Measurements from ENCODE around the gene FBN1.
A peak's percentile ranks its signal among the peaks of the same experiment; 100 is the strongest.

Gene FBN1

DNA sequence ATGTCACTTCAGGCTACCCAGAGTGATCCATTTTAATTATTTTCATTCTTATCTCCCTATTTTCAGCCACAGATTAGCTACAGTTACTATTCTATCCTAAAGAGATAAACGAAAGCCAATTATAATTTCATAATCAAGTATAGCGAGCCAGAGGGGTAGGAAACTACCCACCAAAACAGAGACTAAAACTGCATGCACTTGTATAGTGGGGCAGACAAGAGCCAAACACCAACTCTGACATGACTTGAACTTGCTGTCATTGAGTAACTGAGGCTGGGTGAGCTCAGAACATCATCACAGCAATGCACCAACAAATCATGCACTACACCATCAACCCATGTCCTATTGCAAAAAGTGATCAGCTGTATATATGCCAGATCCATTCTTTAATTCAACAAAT lies 64.8 kb downstream of the FBN1 start:
- DNase-seq (ENCODE audit: low spot score) = no peak

DNA sequence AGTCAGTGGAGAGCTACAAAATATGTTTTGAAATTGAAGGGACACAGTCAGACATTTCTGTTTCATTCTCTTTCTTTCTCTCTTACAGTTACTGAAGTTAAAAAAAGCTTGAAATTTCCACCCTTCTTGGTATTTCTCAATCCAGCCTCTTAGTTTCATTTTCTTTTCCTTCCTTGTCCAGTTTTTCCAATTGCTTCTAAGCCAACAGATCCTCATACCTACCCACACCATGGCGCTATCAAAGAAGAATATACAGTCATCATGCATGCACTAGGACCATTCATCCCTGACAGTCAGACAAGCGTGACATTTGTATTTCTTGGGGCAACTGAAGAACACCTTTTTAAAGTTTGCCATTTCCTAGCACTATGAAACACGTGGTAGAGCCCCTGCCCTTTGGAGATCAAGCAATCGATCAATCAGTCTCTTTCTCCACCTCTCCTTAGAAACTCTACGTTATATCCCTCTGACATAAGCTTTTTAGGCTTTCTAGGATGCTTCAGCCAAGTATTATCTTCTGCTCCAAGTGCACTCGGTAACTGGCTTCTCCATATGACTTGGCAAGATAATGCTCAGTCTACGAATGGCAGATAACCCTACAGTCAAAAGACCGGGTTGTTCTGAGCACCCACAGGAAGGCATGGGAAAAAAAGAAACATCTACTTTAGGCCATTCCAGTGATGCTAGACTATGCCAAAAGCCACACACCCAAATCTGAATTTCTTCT lies 65.4 kb downstream of the FBN1 start:
- no peak for DNase-seq (ENCODE audit: low spot score)

DNA sequence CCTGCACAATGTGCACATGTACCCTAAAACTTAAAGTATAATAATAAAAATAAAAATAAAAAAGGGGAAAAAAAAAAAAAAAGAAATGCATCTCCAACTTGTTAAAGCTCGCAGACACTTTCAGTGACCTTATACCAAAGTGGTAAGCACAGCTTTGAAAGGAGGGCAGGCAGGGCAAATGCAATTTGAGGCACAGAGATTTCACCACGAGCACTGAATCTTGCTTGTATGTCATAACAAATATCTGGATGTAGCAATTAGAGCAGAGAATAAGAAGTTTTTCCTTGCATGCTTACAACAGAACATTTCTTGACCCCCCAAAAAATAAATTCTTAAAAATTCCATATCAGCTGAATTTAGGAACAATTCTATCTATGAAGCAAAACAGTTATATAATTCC lies 66.5 kb downstream of the FBN1 start:
- DNase-seq (ENCODE audit: low spot score) = no peak

DNA sequence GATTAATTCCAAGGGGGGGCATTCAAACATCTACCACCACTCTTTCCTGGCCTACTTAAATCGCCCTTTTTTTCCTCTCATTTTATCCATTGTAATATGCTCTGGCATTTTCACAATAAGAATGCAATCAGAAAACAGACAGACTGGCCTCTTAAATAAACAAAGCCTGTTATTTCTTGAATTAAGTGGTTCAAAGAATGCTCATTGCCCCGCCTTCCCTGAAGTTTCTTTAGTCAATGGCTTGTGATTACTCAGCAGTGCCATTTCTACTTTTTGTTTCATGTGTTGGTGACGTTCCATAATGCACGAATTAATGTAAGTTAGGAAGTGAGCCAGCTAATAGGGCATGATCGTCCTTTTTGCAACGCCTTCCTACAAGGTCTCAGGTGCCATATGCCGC lies 68.0 kb downstream of the FBN1 start:
- no peak for DNase-seq (ENCODE audit: low spot score)

DNA sequence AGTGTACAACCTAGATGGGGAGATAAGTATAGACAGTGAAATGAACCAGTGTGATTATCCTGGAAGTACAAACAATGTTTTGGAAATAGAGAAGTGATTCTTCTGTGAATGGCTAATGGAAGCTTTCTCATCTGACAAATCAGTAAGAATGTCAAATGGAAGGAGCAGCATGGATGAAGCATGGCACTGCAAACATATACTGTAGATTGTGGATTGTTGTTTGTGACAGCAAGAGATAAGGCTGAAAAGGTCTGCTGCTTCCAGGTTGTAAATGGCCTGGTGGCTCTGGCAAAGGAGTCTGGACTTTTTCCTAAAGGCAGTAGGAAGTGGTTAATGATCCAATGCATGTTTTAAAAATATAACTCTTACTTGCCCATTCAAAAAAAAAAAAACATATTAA lies 71.3 kb downstream of the FBN1 start:
- DNase-seq (ENCODE audit: low spot score) = no peak

DNA sequence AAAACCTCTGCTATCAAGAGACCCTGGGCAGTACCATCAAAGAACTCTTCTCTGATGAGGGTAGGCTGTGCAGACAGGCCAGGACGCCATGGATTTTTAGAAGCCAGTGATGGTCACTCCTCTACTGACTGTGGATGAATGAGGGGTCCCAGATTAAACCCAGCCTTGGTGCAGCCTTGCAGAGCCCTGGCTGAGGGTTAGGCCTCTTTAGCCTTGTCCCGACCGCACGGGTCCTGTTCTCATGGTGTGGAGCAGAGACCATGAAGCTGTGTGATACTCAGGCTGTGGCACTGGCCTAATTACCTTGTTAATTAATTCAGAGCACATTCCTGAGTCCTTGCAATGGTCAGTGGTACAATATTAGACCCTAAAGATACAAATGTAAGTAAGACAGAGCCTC lies 71.7 kb downstream of the FBN1 start:
- DNase-seq (ENCODE audit: low spot score) = no peak

DNA sequence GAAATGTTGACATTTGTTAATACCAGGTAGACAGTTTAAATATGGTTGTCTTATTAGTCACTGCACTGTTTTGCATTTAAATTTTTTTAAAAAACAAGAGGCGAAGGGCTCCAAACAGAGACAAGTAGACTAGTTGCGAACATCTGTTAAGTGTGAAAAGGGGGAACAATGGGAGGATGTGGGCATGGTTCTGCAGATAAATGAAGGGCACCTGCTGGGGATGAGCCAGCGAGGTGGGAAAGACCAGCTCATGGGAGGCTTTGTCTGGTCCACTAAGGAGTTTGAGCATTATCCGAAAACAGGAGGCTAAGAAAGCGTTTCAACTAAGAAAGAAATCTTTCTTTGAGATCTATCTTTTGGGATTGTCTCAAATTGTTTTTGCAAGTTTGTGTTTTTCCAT lies 72.7 kb downstream of the FBN1 start:
- no peak for DNase-seq (ENCODE audit: low spot score)

DNA sequence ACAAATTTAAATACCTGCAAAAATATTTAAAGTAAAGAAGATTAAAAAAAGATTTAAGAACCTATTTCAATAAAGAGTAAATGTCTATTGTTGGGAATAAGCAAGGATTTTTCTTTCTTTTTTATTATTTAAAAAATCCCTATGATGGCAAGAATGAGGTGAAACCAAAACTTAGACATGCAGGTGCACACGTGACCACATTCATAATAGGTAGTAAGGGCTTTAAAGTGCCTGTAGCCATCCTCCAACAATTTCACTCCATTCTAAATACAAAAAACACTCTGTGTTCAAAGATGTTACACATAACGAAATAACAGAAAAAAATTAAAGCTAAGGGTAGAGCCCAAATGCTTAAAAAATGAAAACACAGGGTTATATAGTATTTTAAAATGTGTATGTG lies 74.0 kb downstream of the FBN1 start:
- no peak for DNase-seq (ENCODE audit: low spot score)

DNA sequence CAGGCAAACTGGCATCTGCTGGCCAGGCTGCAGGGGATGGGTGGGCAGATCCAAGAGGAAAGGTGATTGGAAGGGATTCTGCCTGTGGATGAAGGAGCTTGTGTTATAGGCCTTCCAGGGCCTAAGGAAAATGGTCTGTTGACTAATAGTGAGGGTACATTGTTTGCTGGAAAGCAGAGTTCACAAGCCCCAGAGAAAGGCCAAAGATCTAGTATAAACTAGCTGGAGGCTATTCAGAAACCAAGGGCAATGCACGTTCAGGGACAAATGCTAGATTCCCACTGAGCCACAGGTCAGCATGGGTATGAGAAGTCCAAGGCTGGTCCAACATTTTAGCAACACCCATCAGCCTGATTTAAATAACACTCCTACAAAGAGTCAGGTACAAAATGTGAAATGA lies 74.7 kb downstream of the FBN1 start:
- DNase-seq (ENCODE audit: low spot score) = no peak

DNA sequence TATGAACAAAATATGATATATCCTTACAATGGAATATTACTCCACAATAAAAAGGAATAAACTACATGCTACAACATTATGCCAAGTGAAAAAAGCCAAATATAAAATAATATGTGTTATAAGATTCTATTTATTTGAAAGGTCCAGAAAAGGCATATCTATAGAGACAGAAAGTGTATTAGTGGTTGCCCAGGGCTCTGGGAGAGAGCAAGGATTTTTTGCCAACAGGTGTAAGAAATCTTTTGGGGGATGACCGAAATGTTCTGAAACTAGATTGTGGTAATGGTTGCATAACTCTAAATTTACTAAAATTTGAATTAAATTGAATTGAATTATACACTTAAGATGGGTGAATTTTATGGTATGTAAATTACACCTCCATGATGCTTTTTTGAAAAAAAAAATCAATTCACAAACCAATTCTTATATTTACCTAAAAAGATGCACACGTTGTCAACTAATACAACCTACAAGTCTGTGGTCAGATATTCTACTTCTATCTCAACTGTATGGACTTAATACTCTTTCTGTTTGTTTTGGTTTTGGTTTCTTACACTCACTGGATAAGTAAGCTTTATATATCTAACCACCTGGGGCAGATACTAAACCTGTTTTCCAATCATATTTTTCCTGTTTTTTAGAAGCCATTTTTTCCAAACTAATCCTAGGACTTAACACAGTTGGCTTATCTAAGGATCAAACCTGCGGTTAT lies 75.8 kb downstream of the FBN1 start:
- DNase-seq (ENCODE audit: low spot score) = no peak

DNA sequence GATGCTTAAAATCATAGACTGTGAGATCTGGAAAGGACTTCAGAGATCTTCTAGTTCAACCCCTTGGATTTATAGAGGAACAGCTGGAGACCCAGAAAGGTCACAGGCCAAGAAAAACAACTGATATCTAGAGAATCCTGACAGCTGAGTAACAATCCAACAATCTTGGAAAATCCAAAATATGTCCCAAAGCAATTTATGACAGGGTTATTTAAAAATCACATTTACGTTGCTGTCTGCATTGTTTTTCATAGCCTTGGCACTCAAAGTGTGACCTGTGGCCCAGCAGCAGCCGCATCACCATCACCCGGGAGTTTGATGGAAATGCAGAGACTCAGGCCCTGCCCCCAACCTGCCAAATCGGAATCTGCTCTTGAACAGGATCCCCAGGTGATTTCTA lies 78.8 kb downstream of the FBN1 start:
- no peak for DNase-seq (ENCODE audit: low spot score)

DNA sequence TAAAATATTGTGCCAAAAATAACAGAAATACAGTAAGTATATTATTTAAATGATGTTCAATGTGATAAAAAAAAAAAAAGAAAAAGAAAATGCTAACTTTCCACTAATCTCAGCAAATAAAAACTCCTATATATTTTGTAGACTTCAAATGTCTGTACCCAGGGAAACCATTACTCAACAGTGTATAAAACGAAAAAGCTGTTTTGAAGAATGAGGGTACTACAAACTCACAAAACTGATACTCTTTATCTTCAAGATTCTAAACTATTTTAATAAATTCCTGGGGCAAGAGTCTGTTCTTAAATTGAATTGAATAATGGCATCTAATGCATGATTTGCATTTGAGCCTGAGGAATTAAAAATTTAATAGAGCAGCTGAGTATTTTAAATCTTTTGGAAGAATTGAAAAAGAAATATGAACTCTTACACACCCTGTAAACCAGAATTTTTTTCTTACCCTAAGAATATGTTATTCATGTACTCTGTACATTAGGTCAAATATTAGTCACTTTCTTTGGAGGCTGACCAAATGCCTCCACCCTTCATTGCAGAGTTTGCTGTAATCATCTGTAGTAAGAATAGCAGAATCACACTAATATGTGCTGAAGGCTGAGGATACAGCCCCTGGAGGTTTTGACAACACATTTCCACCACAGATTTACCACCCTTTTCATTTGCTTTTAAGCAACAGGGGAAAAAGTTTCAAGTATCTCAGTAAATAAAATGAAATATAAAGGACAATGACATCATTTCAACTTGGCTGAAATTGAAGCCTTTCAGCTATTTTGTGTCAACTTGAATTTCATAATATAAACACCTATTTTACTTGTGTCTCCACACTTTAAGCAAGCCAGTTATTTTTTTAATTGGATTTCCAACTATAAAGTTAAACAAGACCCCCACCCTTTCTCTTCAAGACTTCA lies 79.7 kb downstream of the FBN1 start:
- peak; percentile 30 for DNase-seq (ENCODE audit: low spot score)

DNA sequence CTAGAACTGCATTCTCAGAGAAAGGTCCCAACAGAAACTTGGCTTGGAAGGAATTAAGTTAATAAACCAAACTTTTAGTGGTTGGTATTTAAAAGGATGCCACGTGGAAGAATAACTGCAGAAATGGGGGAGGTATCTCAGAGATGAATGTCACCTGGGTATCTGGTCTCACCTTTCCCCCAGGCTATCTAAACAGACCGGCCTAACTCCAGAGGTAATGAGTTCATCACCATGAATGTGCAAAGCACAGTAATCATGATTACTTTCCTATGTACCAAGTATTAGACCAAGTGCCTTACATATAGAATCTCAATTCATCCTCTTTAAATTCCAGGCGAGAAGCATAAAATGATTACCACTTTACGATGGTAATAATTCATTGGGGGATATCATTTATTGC lies 80.8 kb downstream of the FBN1 start:
- no peak for DNase-seq (ENCODE audit: low spot score)

DNA sequence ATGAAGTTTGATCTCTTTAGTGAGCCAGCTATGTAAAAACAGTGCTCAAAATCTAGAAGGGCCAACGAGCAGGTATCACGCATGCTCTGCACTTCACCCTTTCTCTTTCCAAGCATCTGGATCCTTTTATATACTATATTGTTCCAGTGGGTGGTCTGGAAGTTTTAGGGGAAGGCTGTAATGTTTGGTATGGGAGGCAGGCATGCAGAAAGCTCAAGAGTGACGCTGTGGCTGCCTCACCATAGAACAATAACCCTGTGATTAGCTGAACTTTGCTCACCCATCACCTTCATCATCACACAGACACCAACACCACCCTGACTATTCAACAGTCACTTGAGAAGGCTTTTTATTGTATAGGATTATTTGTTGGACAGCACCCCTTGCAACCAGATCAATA lies 81.6 kb downstream of the FBN1 start:
- no peak for DNase-seq (ENCODE audit: low spot score)

DNA sequence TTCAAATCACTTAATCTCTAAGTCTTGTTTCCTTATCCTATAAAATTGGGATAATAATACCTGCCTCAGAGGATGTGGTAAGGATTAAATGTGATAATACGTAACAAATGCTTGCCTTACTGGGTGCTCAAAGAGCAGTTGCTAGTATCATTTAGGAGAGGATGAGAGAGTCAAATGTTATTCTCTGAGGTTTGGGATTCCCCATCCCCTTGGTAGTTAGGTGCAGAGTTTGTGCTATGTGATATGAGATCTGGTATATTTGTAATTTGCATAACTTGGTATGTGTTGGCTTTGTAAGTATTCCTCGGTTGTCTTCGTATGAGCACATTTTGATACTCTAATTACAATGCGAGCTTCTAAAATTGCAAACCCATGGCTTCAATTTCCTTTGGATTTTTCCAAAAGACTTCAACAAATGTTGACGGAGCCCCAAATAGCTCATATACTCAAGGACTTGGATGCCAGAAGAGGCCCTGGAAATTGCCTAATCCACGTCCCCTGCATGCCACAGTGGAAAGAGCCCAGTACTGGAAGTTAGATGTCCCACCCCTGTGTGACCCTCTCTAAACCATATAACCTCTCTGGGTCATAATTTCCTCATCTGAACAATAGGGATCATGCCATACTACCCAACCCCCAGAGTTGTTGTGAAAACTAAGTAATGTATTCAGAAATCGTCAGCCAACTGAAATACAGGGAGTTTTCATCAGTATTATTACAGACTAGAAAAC lies 85.0 kb downstream of the FBN1 start:
- no peak for DNase-seq (ENCODE audit: low spot score)

DNA sequence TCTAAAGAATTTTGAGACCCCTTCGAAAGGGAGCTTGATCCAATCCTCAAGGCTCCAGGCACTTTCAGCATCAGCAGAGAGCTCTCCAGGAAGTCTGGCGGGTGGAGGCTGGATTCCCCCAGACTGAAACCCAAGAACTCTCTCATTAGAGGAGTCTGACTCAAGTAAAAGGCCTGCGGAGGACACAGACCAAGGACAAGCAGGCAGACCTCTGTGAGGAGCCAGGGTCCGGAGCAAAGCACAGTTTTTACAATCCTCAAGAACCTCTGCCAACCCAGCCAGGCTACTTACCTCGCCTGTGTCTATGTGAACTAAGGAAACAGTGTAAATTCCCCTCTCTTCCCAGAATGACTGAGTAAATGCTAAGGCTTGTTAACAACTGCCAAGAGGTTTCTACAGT lies 86.2 kb downstream of the FBN1 start:
- DNase-seq (ENCODE audit: low spot score) = no peak

DNA sequence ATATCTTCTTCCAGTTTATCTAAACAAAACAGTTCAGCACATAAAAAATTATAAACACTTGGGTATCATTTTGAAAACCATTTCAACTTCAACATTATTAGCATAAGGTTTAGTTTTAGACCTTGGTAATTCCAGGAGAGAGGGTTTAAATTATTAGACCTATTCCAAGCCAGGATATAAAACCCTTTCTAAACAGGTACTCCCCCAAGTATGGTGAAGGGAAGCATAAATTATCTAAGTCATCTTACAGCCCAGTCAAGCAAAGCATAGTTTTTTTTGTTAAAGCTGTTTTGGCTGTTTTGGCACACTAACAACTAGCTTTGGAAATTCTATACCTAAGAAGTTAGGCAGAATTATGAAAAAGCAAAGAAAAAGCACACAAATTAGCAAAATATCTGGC lies 87.3 kb downstream of the FBN1 start:
- DNase-seq (ENCODE audit: low spot score) = no peak

DNA sequence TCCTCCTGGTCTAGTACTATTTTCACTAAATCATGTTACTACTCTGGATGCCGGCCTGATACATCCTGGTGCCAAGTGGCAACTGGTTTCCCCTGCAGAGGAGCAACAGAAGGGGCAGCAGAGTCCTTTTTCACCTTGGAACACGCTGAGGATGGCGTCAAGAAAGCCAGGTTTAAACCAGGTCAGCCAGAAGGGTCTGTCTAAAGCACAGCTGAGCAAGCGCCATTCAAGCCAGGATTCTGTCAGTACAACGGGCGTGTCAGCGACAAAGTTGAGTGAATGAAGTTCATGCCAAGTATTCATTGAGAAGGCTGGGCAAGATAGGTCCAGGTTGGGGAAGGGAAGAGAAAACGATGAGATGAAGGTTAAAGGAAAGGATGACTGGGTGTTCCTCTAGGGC lies 88.2 kb downstream of the FBN1 start:
- DNase-seq (ENCODE audit: low spot score) = no peak

DNA sequence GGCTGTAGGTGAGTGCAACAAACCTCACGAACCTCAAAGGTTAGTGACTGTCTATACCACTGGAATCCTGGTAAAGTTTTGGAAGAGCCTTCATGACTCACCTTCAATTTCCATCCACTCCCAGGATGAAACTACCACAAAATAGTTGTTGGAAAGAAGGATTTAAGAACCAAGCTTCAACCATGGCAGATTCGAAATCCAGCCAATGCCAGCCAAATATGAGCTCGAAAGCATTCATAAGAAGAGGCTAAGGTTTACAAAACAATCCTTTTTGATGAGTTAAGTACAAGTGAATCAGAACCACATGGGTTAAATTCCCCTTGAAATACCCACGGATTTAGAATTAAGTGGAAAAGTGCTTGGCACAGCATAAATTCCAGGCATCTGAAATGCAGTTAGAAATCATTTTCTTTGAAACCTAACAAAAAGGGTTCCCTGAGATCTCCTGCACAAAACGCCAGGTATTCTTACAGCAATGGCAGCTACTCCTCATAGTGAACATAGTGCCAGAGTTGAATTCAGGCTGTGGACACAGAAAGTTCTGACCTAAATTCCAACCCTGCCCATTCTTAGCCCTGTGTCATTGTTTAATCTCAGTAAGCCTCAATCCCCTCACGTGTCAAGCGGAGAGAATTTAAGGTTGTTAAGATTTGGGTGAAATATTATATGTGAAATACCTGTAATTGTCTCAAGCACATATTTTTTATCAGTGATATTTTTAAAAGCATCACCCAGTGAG lies 89.2 kb downstream of the FBN1 start:
- DNase-seq (ENCODE audit: low spot score) = no peak

DNA sequence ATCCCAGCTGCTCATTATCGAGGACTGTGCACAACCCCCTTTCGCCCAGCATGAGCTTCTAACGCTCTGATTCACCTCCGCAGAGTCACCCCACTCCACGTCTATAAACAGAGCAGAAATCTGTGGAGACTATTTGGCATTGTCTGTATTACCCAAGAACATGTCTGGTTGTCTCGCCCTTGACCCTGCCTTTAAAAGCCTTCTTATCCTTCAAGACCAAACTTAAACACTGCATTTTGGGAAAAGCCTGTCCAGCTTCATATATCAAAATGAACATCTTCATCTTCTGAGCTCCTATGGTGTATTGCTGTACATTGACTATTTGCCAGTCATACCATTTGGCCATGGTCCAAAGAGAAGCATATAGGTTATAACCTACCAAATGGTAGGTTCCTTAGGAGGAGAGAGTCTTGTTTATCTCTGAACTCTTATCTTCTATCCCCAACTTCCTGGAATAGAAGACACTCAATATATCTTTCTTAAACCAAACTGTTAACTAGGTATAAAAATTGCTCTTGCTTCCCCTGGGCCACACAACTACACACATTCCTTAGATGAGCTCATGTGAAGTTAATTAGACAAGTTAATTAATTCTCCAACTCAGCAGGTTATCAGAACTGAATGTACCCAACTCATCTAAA lies 90.1 kb downstream of the FBN1 start:
- no peak for DNase-seq (ENCODE audit: low spot score)

DNA sequence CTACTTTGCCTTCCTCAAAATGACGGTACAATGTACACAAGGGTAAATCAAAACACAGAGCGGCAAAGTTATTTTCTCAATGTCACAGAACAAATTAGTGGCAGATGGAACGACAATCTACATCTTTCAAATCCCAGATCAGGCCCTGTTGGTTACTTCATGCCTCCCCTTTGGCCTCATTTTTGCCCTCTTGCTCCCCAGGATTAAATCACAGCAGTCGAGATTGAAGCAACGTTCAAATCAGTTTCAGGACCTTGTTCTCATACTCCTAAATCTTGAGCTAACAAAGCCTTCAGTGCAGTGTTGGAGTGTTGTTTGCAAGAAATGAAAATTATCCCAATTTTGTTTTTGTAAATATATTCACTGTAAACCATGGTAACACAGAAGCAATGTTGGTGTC lies 91.4 kb downstream of the FBN1 start:
- no peak for DNase-seq (ENCODE audit: low spot score)
